T-helper 2 cell (primary cell): Measurements from ENCODE around the gene TNFRSF18.

Experiments used
- DNase-seq, 5 experiments: peaks; one replicate each; pipeline versions ENCODE4 v3.0.0 to v3.0.0-alpha.2; 2012 to 2022

Gene TNFRSF18

GRCh38 chr1:1163538-1164070 is 42.8 kb downstream of the TNFRSF18 start:
- DNase-seq, result no peak

GRCh38 chr1:1162597-1163537 is 43.5 kb downstream of the TNFRSF18 start:
- no peak for DNase-seq

- DNase-seq, result no peak
Observed at GRCh38 chr1:1161683-1162079, 44.7 kb downstream of the TNFRSF18 start.

GRCh38 chr1:1161078-1161682 is 45.2 kb downstream of the TNFRSF18 start:
- DNase-seq, result no peak

- no peak for DNase-seq
Observed at GRCh38 chr1:1160281-1160930, 46.0 kb downstream of the TNFRSF18 start.

GRCh38 chr1:1157914-1158710 is 48.3 kb downstream of the TNFRSF18 start:
- peak in 1 of 5 experiments; percentile 50 for DNase-seq

GRCh38 chr1:1157426-1157913 is 48.9 kb downstream of the TNFRSF18 start:
- DNase-seq, result peak; percentile 34 to 71 (median 46)

- no peak for DNase-seq
Observed at GRCh38 chr1:1157033-1157365, 49.4 kb downstream of the TNFRSF18 start.

GRCh38 chr1:1156140-1157032 is 50.0 kb downstream of the TNFRSF18 start:
- DNase-seq, result no peak

- DNase-seq, result no peak
Observed at GRCh38 chr1:1155258-1155657, 51.1 kb downstream of the TNFRSF18 start.

GRCh38 chr1:1153874-1154273 is 52.5 kb downstream of the TNFRSF18 start:
- no peak for DNase-seq
